H1 (cell line): ENCODE results near the gene SPEN.

ENCODE experiments used
- EP300 ChIP-seq, 2 experiments: IDR thresholded peaks; 1 replicate in 1 of 2; 2 replicates in 1 of 2; pipeline ENCODE4 v1.6.1; 2011 to 2012; ENCODE audit warnings: low read depth in 2 of 2, low read length in 2 of 2, mild to moderate bottlenecking in 2 of 2, borderline replicate concordance in 1 of 2, inconsistent platforms in 1 of 2, moderate library complexity in 1 of 2
- EZH2 ChIP-seq: fragments of 200-600 bp; sonication (generic); IDR thresholded peaks from 2 replicates; pipeline ENCODE4 v1.7.1; 2012; ENCODE audit warnings: low read depth, mild to moderate bottlenecking, moderate library complexity, low read length, inconsistent platforms; ENCODE audit not compliant: severe bottlenecking
- HDAC6 ChIP-seq: IDR thresholded peaks from one replicate; pipeline ENCODE4 v1.7.1; 2012; ENCODE audit warnings: low read depth, mild to moderate bottlenecking, inconsistent platforms, low read length, moderate library complexity
- POLR2A ChIP-seq, 2 experiments: IDR thresholded peaks; 1 replicate in 1 of 2; 2 replicates in 1 of 2; pipeline ENCODE4 v1.6.1; 2011; ENCODE audit warnings: low read depth in 2 of 2, low read length in 2 of 2, mild to moderate bottlenecking in 2 of 2; ENCODE audit errors: control extremely low read depth in 1 of 2
- POLR2AphosphoS5 ChIP-seq: IDR thresholded peaks from 2 replicates; pipeline ENCODE4 v1.6.1; 2011; ENCODE audit warnings: low read depth, low read length
- RFX5 ChIP-seq: IDR thresholded peaks from 2 replicates; pipeline ENCODE4 v1.6.1; 2011; ENCODE audit warnings: low read depth, low read length, improper control_type of control experiment, borderline replicate concordance
- SIN3A ChIP-seq, 2 experiments: IDR thresholded peaks in 1 of 2; conservative IDR thresholded peaks in 1 of 2; 2 replicates each; pipeline ENCODE4 v1.6.1; 2011 to 2012; ENCODE audit warnings: low read length in 2 of 2, improper control_type of control experiment in 1 of 2, low read depth in 1 of 2, mild to moderate bottlenecking in 1 of 2
- TEAD4 ChIP-seq: IDR thresholded peaks from 2 replicates; pipeline ENCODE4 v1.6.1; 2012; ENCODE audit warnings: low read depth, low read length, inconsistent platforms, mixed read lengths
- ZNF274 ChIP-seq: IDR thresholded peaks from 2 replicates; pipeline ENCODE4 v1.7.0; 2012; ENCODE audit warnings: low read length, borderline replicate concordance; ENCODE audit errors: extremely low read depth
- TF ChIP-seq, protein P1 (sequence below), 3 experiments: IDR thresholded peaks; 1 replicate in 2 of 3; 2 replicates in 1 of 3; pipeline versions ENCODE4 v1.5.1 to v1.6.1; 2011; ENCODE audit warnings: low read length in 3 of 3, mild to moderate bottlenecking in 3 of 3, inconsistent platforms in 2 of 3, low read depth in 1 of 3, moderate library complexity in 1 of 3; ENCODE audit not compliant: insufficient read depth in 1 of 3; ENCODE audit errors: control extremely low read depth in 1 of 3
- TF ChIP-seq, protein P2 (sequence below): IDR thresholded peaks from 2 replicates; pipeline ENCODE4 v1.6.1; 2011; ENCODE audit warnings: low read length, improper control_type of control experiment

DNA sequence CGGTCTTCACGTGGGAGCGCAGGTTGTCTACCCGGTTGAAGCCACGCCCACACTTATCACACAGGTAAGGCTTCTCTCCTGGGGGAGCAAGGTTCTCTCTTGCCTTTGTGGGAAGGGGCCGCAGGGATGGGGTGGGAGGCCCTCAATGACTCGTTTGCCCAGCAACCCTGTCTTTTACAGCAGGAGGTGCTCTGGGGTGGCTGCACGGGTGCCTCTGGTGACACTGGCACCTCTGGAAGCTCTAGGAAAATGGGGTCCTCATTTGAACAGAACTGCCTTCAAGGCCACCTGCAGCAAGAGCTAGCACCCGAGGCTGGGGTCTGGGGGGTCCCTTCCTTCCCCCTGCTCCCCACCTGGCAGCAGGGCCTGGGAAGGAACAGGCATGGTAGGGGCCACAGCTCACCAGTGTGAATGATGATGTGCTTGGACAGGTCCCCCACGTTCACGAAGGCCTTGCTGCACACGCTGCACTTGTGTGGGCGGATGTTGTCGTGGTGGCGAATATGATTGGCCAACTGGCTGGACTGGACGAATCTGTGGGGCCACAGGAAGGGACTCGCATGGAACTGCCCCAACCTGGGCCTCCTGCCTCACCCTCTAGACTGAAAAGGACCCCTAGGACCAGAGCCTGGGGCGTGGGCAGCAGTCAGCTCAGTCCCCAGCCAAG is 95.3 kb downstream of the SPEN start:
- TF ChIP-seq EZH2 (no peak), RFX5 (no peak), POLR2AphosphoS5 (no peak), HDAC6 (no peak), SIN3A (conservative IDR thresholded peaks at IDR 0.05 in 1 of 2, IDR thresholded peaks at IDR 0.05 in 1 of 2; ENCODE audit: low read depth in 1 of 2, low read length in 2 of 2) (no peak), POLR2A (IDR thresholded peaks at IDR 0.05; ENCODE audit: control extremely low read depth in 1 of 2, low read depth in 2 of 2, low read length in 2 of 2) (no peak), TEAD4 (no peak), EP300 (IDR thresholded peaks at IDR 0.05; ENCODE audit: borderline replicate concordance in 1 of 2, low read depth in 2 of 2, low read length in 2 of 2) (no peak), ZNF274 (no peak)
- TF ChIP-seq, protein P1, sequence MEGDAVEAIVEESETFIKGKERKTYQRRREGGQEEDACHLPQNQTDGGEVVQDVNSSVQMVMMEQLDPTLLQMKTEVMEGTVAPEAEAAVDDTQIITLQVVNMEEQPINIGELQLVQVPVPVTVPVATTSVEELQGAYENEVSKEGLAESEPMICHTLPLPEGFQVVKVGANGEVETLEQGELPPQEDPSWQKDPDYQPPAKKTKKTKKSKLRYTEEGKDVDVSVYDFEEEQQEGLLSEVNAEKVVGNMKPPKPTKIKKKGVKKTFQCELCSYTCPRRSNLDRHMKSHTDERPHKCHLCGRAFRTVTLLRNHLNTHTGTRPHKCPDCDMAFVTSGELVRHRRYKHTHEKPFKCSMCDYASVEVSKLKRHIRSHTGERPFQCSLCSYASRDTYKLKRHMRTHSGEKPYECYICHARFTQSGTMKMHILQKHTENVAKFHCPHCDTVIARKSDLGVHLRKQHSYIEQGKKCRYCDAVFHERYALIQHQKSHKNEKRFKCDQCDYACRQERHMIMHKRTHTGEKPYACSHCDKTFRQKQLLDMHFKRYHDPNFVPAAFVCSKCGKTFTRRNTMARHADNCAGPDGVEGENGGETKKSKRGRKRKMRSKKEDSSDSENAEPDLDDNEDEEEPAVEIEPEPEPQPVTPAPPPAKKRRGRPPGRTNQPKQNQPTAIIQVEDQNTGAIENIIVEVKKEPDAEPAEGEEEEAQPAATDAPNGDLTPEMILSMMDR (IDR thresholded peaks at IDR 0.05; ENCODE audit: control extremely low read depth in 1 of 3, insufficient read depth in 1 of 3, low read depth in 1 of 3, low read length in 3 of 3) = no peak
- TF ChIP-seq, protein P2, sequence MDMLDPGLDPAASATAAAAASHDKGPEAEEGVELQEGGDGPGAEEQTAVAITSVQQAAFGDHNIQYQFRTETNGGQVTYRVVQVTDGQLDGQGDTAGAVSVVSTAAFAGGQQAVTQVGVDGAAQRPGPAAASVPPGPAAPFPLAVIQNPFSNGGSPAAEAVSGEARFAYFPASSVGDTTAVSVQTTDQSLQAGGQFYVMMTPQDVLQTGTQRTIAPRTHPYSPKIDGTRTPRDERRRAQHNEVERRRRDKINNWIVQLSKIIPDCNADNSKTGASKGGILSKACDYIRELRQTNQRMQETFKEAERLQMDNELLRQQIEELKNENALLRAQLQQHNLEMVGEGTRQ = no peak
